ENCODE results near the gene TLR7.

- TF ChIP-seq CTCF (IDR thresholded peaks at IDR 0.05) (no peak), ZFP36 (IDR thresholded peaks at IDR 0.05; ENCODE audit: borderline replicate concordance, partially characterized antibody) (no peak), MAX (IDR thresholded peaks at IDR 0.05) (no peak), MAZ (IDR thresholded peaks at IDR 0.05; ENCODE audit: borderline replicate concordance, low read depth, low read length) (no peak), CBX2 (IDR thresholded peaks at IDR 0.05; ENCODE audit: borderline replicate concordance, low read depth) (no peak), CHD2 (IDR thresholded peaks at IDR 0.05; ENCODE audit: low read length, partially characterized antibody) (no peak), POLR2AphosphoS2 (conservative IDR thresholded peaks at IDR 0.05; ENCODE audit: low read length) (no peak)
- TF ChIP-seq, protein P1, sequence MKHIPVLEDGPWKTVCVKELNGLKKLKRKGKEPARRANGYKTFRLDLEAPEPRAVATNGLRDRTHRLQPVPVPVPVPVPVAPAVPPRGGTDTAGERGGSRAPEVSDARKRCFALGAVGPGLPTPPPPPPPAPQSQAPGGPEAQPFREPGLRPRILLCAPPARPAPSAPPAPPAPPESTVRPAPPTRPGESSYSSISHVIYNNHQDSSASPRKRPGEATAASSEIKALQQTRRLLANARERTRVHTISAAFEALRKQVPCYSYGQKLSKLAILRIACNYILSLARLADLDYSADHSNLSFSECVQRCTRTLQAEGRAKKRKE (CRISPR knock-in tag; IDR thresholded peaks at IDR 0.05; ENCODE audit: low read depth), result no peak
Observed at GRCh38 chrX:12887767-12888166, 20.9 kb downstream of the TLR7 start.

Measured in A549 (cell line).